ENCODE measurements around the gene ST7. TPM values are rescaled to one million over a fixed set of nuclear protein-coding genes. Genes with fewer than 3 reads are reported as not detected.

Gene ST7
- polyA plus RNA-seq, 1 donor from 2014 or later, result 76.8 TPM

GRCh38 chr7:117064688-117065087, 111.4 kb downstream of the ST7 start:
- Histone ChIP-seq H3K36me3 (ENCODE audit: insufficient read depth, low read length) (no peaks in the 10 kb centered on the region), H2AFZ (ENCODE audit: low read depth, low read length) (no peak overlapping the region), H3K4me2 (ENCODE audit: low read length) (no peak overlapping the region), H3K27ac (ENCODE audit: low read length) (no peak overlapping the region), H3K9ac (ENCODE audit: low read length) (no peak overlapping the region), H3K79me2 (replicated peaks; ENCODE audit: insufficient read depth, low read length) (peaks cover 60% of the 10 kb centered on the region), H3K27me3 (ENCODE audit: insufficient read depth, low read depth, low read length) (no peaks in the 10 kb centered on the region), H4K20me1 (ENCODE audit: insufficient read depth) (peaks cover 23% of the 10 kb centered on the region), H3K9me3 (ENCODE audit: low read length) (no peaks in the 10 kb centered on the region), H3K9me2 (ENCODE audit: insufficient read depth, low read length) (no peaks in the 10 kb centered on the region), H3F3A (ENCODE audit: insufficient read depth, low read length, poor library complexity, severe bottlenecking) (no peaks in the 10 kb centered on the region), H3K4me3 (ENCODE audit: low read length) (no peak overlapping the region)
- TF ChIP-seq CTCF (IDR thresholded peaks at IDR 0.05; ENCODE audit: poor library complexity, severe bottlenecking) (no peak), REST (IDR thresholded peaks at IDR 0.05; ENCODE audit: borderline replicate concordance) (no peak), TAF1 (IDR thresholded peaks at IDR 0.05; ENCODE audit: low read depth) (no peak), EP300 (conservative IDR thresholded peaks at IDR 0.05; ENCODE audit: poor library complexity, severe bottlenecking) (no peak), MXI1 (conservative IDR thresholded peaks at IDR 0.05; ENCODE audit: poor library complexity, severe bottlenecking) (no peak), SMC3 (conservative IDR thresholded peaks at IDR 0.05; ENCODE audit: poor library complexity) (no peak), RAD21 (conservative IDR thresholded peaks at IDR 0.05) (no peak), POLR2AphosphoS5 (IDR thresholded peaks at IDR 0.05) (no peak), EZH2 (IDR thresholded peaks at IDR 0.05; ENCODE audit: borderline replicate concordance, insufficient read depth, low read length, poor library complexity, severe bottlenecking) (no peak)

DNA sequence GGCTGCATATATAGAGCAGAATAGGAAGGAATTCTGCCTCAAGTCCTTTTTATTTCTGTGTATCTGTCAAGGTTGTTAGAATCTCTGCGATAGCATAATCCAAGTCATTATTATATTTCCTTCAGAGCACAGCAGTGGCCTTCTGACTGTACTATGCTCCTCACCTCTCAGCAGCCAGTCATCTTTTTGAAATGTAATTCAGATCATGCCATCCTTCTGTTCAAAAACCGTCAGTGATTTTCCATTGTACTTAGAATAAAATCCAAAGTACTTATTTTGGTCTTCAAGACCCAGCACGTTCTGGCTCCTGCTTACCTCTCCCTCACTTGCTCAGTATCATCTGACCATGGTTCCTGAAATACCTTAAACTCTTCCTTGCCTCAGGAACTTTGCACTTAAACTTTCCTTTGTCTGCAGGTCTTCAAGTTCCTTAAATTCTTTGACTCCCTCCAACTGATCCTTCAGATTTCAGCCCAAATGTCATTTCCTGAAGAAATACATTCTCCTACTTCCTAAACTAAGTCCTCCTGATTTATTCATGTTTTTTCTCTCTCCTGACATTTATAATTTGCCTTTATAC, 112.4 kb downstream of the ST7 start:
- Histone ChIP-seq H3K79me2 (replicated peaks; ENCODE audit: insufficient read depth, low read length) (peaks cover 61% of the 10 kb centered on the region), H3F3A (ENCODE audit: insufficient read depth, low read length, poor library complexity, severe bottlenecking) (no peaks in the 10 kb centered on the region), H3K36me3 (ENCODE audit: insufficient read depth, low read length) (no peaks in the 10 kb centered on the region), H2AFZ (ENCODE audit: low read depth, low read length) (no peak overlapping the region), H3K4me3 (ENCODE audit: low read length) (no peak overlapping the region), H3K27ac (ENCODE audit: low read length) (peak overlapping the region; percentile 5), H3K9me3 (ENCODE audit: low read length) (no peaks in the 10 kb centered on the region), H3K9me2 (ENCODE audit: insufficient read depth, low read length) (no peaks in the 10 kb centered on the region), H3K9ac (ENCODE audit: low read length) (no peak overlapping the region), H3K4me2 (ENCODE audit: low read length) (no peak overlapping the region), H4K20me1 (ENCODE audit: insufficient read depth) (peaks cover 27% of the 10 kb centered on the region), H3K27me3 (ENCODE audit: insufficient read depth, low read depth, low read length) (no peaks in the 10 kb centered on the region)
- TF ChIP-seq SMC3 (conservative IDR thresholded peaks at IDR 0.05; ENCODE audit: poor library complexity) (no peak), REST (IDR thresholded peaks at IDR 0.05; ENCODE audit: borderline replicate concordance) (no peak)
